ENCODE results near the gene USP6. TPM values are rescaled to one million over a fixed set of nuclear protein-coding genes. Genes with fewer than 3 reads are reported as not detected.
A peak's percentile ranks its signal among the peaks of the same experiment; 100 is the strongest.
"Not testable (repeated sequence)": the region's sequence is repeated elsewhere in the genome, so short reads cannot be mapped to it uniquely, and the experiment has no call there.

Gene USP6
- total RNA-seq, 1 donor from 2014 or later: 1.9 TPM

- DNase-seq (ENCODE audit: low spot score): peak; percentile 98
Observed at GRCh38 chr17:5191541-5192417, 75.9 kb downstream of the USP6 start, which contains the start of gene ZNF594. Gene ZNF594, minus strand, starts transcription at chr17:5191868. Its CDS starts 7,612 bp downstream, at chr17:5184256.

GRCh38 chr17:5194346-5194745 lies 78.5 kb downstream of the USP6 start:
- DNase-seq (ENCODE audit: low spot score): peak; percentile 24

- no peak for DNase-seq (ENCODE audit: low spot score)
Observed at GRCh38 chr17:5198472-5198871, 82.6 kb downstream of the USP6 start.

GRCh38 chr17:5200360-5200759 lies 84.5 kb downstream of the USP6 start:
- DNase-seq (ENCODE audit: low spot score): no peak

GRCh38 chr17:5201011-5201410 lies 85.2 kb downstream of the USP6 start:
- DNase-seq (ENCODE audit: low spot score): no peak

- no peak for DNase-seq (ENCODE audit: low spot score)
Observed at GRCh38 chr17:5203178-5203907, 87.5 kb downstream of the USP6 start.

GRCh38 chr17:5203908-5204294 lies 88.1 kb downstream of the USP6 start:
- no peak for DNase-seq (ENCODE audit: low spot score)

GRCh38 chr17:5209396-5209795 lies 93.6 kb downstream of the USP6 start:
- DNase-seq (ENCODE audit: low spot score): no peak

GRCh38 chr17:5210091-5210490 lies 94.3 kb downstream of the USP6 start:
- no peak for DNase-seq (ENCODE audit: low spot score)

- DNase-seq (ENCODE audit: low spot score): no peak
Observed at GRCh38 chr17:5210614-5211252, 94.9 kb downstream of the USP6 start.

- no peak for DNase-seq (ENCODE audit: low spot score)
Observed at GRCh38 chr17:5211458-5211857, 95.6 kb downstream of the USP6 start.

- DNase-seq (ENCODE audit: low spot score): not testable (repeated sequence)
Observed at GRCh38 chr17:5217562-5217961, 101.7 kb downstream of the USP6 start.

GRCh38 chr17:5219536-5219935 lies 103.7 kb downstream of the USP6 start:
- DNase-seq (ENCODE audit: low spot score): no peak

- no peak for DNase-seq (ENCODE audit: low spot score)
Observed at GRCh38 chr17:5220074-5220473, 104.2 kb downstream of the USP6 start.

GRCh38 chr17:5221912-5222311 lies 106.1 kb downstream of the USP6 start:
- not testable (repeated sequence) for DNase-seq (ENCODE audit: low spot score)

Other genes with a start within 250 kb of the USP6 start
- gene C17orf107, start 216.5 kb upstream of the USP6 start, total RNA-seq (ENCODE audit: insufficient read depth, low replicate concordance): 11.3 TPM
- gene CHRNE, start 212.9 kb upstream of the USP6 start, total RNA-seq (ENCODE audit: insufficient read depth, low replicate concordance): not detected
- 0.72 TPM for gene GP1BA, start 183.8 kb upstream of the USP6 start, total RNA-seq (ENCODE audit: insufficient read depth, low replicate concordance)
- gene SLC25A11, start 176.0 kb upstream of the USP6 start, total RNA-seq (ENCODE audit: insufficient read depth, low replicate concordance): 28.9 TPM
- gene RNF167, start 175.8 kb upstream of the USP6 start, total RNA-seq (ENCODE audit: insufficient read depth, low replicate concordance): 10.8 TPM
- gene PFN1, start 167.5 kb upstream of the USP6 start, total RNA-seq (ENCODE audit: insufficient read depth, low replicate concordance): 339 TPM
- gene ENO3, start 164.9 kb upstream of the USP6 start, total RNA-seq (ENCODE audit: insufficient read depth, low replicate concordance): 12.0 TPM
- gene SPAG7, start 148.2 kb upstream of the USP6 start, total RNA-seq (ENCODE audit: insufficient read depth, low replicate concordance): 40.2 TPM
- gene CAMTA2, start 128.4 kb upstream of the USP6 start, total RNA-seq (ENCODE audit: insufficient read depth, low replicate concordance): 1.7 TPM
- 2.9 TPM for gene INCA1, start 118.5 kb upstream of the USP6 start, total RNA-seq (ENCODE audit: insufficient read depth, low replicate concordance)
- gene KIF1C, start 118.1 kb upstream of the USP6 start, total RNA-seq (ENCODE audit: insufficient read depth, low replicate concordance): 35.6 TPM
- gene SLC52A1, start 80.6 kb upstream of the USP6 start, total RNA-seq (ENCODE audit: insufficient read depth, low replicate concordance): 1.4 TPM
- gene ZFP3, start 37.6 kb upstream of the USP6 start, total RNA-seq (ENCODE audit: insufficient read depth, low replicate concordance): 7.0 TPM
- 4.1 TPM for gene ZNF232, start 4.2 kb upstream of the USP6 start, total RNA-seq (ENCODE audit: insufficient read depth, low replicate concordance)
- 29.1 TPM for gene ZNF594, start 75.8 kb downstream of the USP6 start, total RNA-seq (ENCODE audit: insufficient read depth, low replicate concordance)
- gene SCIMP, start 118.8 kb downstream of the USP6 start, total RNA-seq (ENCODE audit: insufficient read depth, low replicate concordance): 0.72 TPM
- 40.0 TPM for gene RABEP1, start 166.3 kb downstream of the USP6 start, total RNA-seq (ENCODE audit: insufficient read depth, low replicate concordance)

Data from umbilical cord (tissue), 2 donors.